ENCODE results near the gene ADGRL3.

GRCh38 chr4:61678297-61678696, 478.2 kb downstream of the ADGRL3 start:
- TF ChIP-seq CTCF (conservative IDR thresholded peaks at IDR 0.05; ENCODE audit: low read length) = no peak
- no peak for TF ChIP-seq EZH2phosphoT487 (IDR thresholded peaks at IDR 0.05; ENCODE audit: borderline replicate concordance, low read depth, low read length)

Data from OCI-LY7 (cell line).